ENCODE data around the gene NLRP13. TPM values are rescaled to one million over a fixed set of nuclear protein-coding genes. Genes with fewer than 3 reads are reported as not detected.

The NLRP13 gene
- total RNA-seq, 2 experiments from 2014 or later: not detected

GRCh38 chr19:55907286-55907685, 24.9 kb downstream of the NLRP13 start:
- POLR2A ChIA-PET: no interaction called here
- CTCF ChIA-PET: no interaction called here

GRCh38 chr19:55902080-55902751, 29.9 kb downstream of the NLRP13 start:
- POLR2A ChIA-PET: no interaction called here
- CTCF ChIA-PET: no interaction called here

- ChIA-PET CTCF (no interaction called here), POLR2A (no interaction called here)
Observed at GRCh38 chr19:55901369-55902079, 30.6 kb downstream of the NLRP13 start.

GRCh38 chr19:55898911-55899310, 33.2 kb downstream of the NLRP13 start:
- POLR2A ChIA-PET: no interaction called here
- CTCF ChIA-PET: no interaction called here

- ChIA-PET CTCF (no interaction called here), POLR2A (no interaction called here)
Observed at GRCh38 chr19:55882626-55883025, 49.5 kb downstream of the NLRP13 start.

GRCh38 chr19:55877211-55877610, 54.9 kb downstream of the NLRP13 start:
- CTCF ChIA-PET: no interaction called here

GRCh38 chr19:55870736-55871135, 61.4 kb downstream of the NLRP13 start:
- CTCF ChIA-PET: no interaction called here
- POLR2A ChIA-PET: no interaction called here

More at GRCh38 chr19:55877211-55877610, 54.9 kb downstream of the NLRP13 start:
- POLR2A ChIA-PET: no interaction called here

- ChIA-PET POLR2A (no interaction called here), CTCF (no interaction called here)
Observed at GRCh38 chr19:55867101-55867500, 65.0 kb downstream of the NLRP13 start.

- CTCF ChIA-PET: no interaction called here
Observed at GRCh38 chr19:55866521-55866920, 65.6 kb downstream of the NLRP13 start.

GRCh38 chr19:55858969-55859368, 73.2 kb downstream of the NLRP13 start:
- ChIA-PET CTCF (no interaction called here), POLR2A (no interaction called here)

More at GRCh38 chr19:55866521-55866920, 65.6 kb downstream of the NLRP13 start:
- POLR2A ChIA-PET: no interaction called here

- ChIA-PET POLR2A (no interaction called here), CTCF (no interaction called here)
Observed at GRCh38 chr19:55858401-55858800, 73.7 kb downstream of the NLRP13 start.

GRCh38 chr19:55857974-55858373, 74.2 kb downstream of the NLRP13 start:
- ChIA-PET CTCF (no interaction called here), POLR2A (no interaction called here)

- ChIA-PET CTCF (no interaction called here), POLR2A (no interaction called here)
Observed at GRCh38 chr19:55857149-55857548, 75.0 kb downstream of the NLRP13 start.

GRCh38 chr19:55855160-55855559, 77.0 kb downstream of the NLRP13 start:
- POLR2A ChIA-PET: no interaction called here
- CTCF ChIA-PET: no interaction called here

Other genes starting within 250 kb of the NLRP13 start
- not detected for gene NLRP9, start 193.9 kb downstream of the NLRP13 start, total RNA-seq
- gene RFPL4A, start 173.2 kb downstream of the NLRP13 start, total RNA-seq: not detected
- not detected for gene RFPL4AL1, start 163.2 kb downstream of the NLRP13 start, total RNA-seq
- under 1 TPM in 1 of 2 experiments, not detected in 1; 0.06 TPM for gene NLRP11, start 100.3 kb downstream of the NLRP13 start, total RNA-seq
- not detected for gene NLRP4, start 95.8 kb downstream of the NLRP13 start, total RNA-seq
- not detected for gene NLRP8, start 15.5 kb upstream of the NLRP13 start, total RNA-seq
- not detected for gene NLRP5, start 54.4 kb upstream of the NLRP13 start, total RNA-seq
- gene ZNF787, start 189.0 kb upstream of the NLRP13 start, total RNA-seq: 10 to 100 TPM; 30.9 to 33.4 TPM
- 10 to 100 TPM; 28.9 to 29.3 TPM for gene ZNF444, start 209.0 kb upstream of the NLRP13 start, total RNA-seq
- gene GALP, start 243.7 kb upstream of the NLRP13 start, total RNA-seq: not detected

Measured in activated CD8-positive, alpha-beta memory T cell treated with anti-CD3 and anti-CD28 coated beads for 36 hours (primary cell).